Measurements from ENCODE around the gene S100A8.
"Not testable (repeated sequence)": the region's sequence is repeated elsewhere in the genome, so short reads cannot be mapped to it uniquely, and the experiment has no call there.

The S100A8 gene

GRCh38 chr1:153420306-153420705 lies 29.4 kb upstream of the S100A8 start:
- no peak for TF ChIP-seq FOXP2 (optimal IDR thresholded peaks at IDR 0.05; ENCODE audit: control extremely low read depth, extremely low read length, insufficient read depth)
- H3K4me3 ChIP-seq: no peak overlapping the region
- no peak for DNase-seq (ENCODE audit: low read depth, low spot score)
- no peaks in the 10 kb centered on the region for H3K36me3 ChIP-seq (ENCODE audit: insufficient read depth, low read length)
- H3K27ac ChIP-seq: no peak overlapping the region
- no peak overlapping the region for H3K9ac ChIP-seq (ENCODE audit: insufficient read length)
- no peaks in the 10 kb centered on the region for H3K9me3 ChIP-seq (ENCODE audit: low read depth, low read length)

DNA sequence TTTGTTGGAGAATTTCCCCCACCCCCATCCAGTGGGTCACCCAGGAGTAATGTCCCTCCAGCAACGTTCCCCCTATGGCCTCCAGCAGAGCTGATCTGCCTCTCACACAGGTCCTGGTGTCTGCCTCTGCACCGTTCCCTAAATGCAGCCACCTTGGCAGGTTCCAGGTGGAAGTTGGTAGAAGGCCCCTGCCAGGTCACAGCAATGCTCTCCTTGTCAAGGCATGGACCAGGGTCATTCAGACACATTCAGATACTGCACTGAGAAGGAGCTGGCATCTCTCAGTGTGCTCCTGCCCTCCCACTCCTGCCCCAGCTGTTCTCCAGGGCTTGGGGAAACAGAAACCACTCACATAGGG lies 28.5 kb upstream of the S100A8 start:
- not testable (repeated sequence) for DNase-seq (ENCODE audit: low read depth, low spot score); H3K27ac ChIP-seq; H3K9ac ChIP-seq (ENCODE audit: insufficient read length); H3K9me3 ChIP-seq (ENCODE audit: low read depth, low read length); H3K36me3 ChIP-seq (ENCODE audit: insufficient read depth, low read length); H3K4me3 ChIP-seq

DNA sequence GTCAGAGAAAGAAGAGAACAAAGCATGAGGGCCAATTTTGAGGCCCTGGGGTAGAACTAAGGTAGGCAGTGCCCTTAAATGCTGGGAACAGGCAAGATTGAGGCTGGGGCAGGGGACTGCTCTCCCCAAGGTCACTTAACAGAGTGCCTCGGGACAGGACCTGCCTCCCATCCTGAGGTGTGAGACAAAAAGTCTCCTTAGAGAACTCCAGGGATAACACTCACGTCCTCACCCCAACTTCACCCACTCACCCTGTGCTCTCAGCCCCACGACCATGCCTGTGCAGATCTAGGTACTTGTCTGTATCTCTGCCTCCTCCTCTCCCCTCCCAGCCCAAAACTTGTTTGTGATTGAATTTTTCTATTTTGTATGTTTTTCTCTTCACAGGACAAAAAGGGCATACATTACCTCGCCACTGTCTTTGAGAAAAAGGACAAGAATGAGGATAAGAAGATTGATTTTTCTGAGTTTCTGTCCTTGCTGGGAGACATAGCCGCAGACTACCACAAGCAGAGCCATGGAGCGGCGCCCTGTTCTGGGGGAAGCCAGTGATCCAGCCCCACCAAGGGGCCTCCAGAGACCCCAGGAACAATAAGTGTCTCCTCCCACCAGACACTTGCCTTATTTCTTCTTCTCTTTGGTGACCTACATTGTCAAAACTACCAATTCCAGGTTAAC lies 28.0 kb upstream of the S100A8 start:
- not testable (repeated sequence) for H3K27ac ChIP-seq; H3K9me3 ChIP-seq (ENCODE audit: low read depth, low read length); DNase-seq (ENCODE audit: low read depth, low spot score); H3K4me3 ChIP-seq; H3K36me3 ChIP-seq (ENCODE audit: insufficient read depth, low read length); H3K9ac ChIP-seq (ENCODE audit: insufficient read length)

- TF ChIP-seq POLR2AphosphoS5 (IDR thresholded peaks at IDR 0.05; ENCODE audit: borderline replicate concordance, low read depth, low read length) (no peak), EZH2 (IDR thresholded peaks at IDR 0.05) (no peak)
- Histone ChIP-seq H3K27ac (no peak overlapping the region), H3K36me3 (ENCODE audit: insufficient read depth, low read length) (no peaks in the 10 kb centered on the region), H3K9ac (ENCODE audit: insufficient read length) (no peak overlapping the region), H3K4me3 (no peak overlapping the region), H3K9me3 (ENCODE audit: low read depth, low read length) (no peaks in the 10 kb centered on the region)
- DNase-seq (ENCODE audit: low read depth, low spot score): no peak
Measured at GRCh38 chr1:153417136-153417888, 26.4 kb upstream of the S100A8 start.

- no peak for DNase-seq (ENCODE audit: low read depth, low spot score)
- TF ChIP-seq FOXP2 (optimal IDR thresholded peaks at IDR 0.05; ENCODE audit: control extremely low read depth, extremely low read length, insufficient read depth) (no peak), POLR2AphosphoS5 (IDR thresholded peaks at IDR 0.05; ENCODE audit: borderline replicate concordance, low read depth, low read length) (no peak), EZH2 (IDR thresholded peaks at IDR 0.05) (no peak)
- no peak within 1 kb of the TSS for H3K27ac ChIP-seq
Measured at GRCh38 chr1:153415850-153416570, 25.1 kb upstream of the S100A8 start, which contains the start of gene S100A7A. TSS of gene S100A7A (plus strand) at chr1:153416520. CDS start at chr1:153418083, 1,563 bp downstream.

GRCh38 chr1:153413961-153414360 lies 23.1 kb upstream of the S100A8 start:
- H3K9ac ChIP-seq (ENCODE audit: insufficient read length); H3K27ac ChIP-seq; H3K36me3 ChIP-seq (ENCODE audit: insufficient read depth, low read length); H3K9me3 ChIP-seq (ENCODE audit: low read depth, low read length); DNase-seq (ENCODE audit: low read depth, low spot score); H3K4me3 ChIP-seq: not testable (repeated sequence)

More at GRCh38 chr1:153415850-153416570, 25.1 kb upstream of the S100A8 start, which contains the start of gene S100A7A:
- H3K4me3 ChIP-seq: no peak within 1 kb of the TSS
- H3K36me3 ChIP-seq (ENCODE audit: insufficient read depth, low read length): no peaks in the 10 kb centered on the region
- no peaks in the 10 kb centered on the region for H3K9me3 ChIP-seq (ENCODE audit: low read depth, low read length)
- H3K9ac ChIP-seq (ENCODE audit: insufficient read length): no peak within 1 kb of the TSS

GRCh38 chr1:153407274-153407673 lies 16.4 kb upstream of the S100A8 start:
- not testable (repeated sequence) for H3K27ac ChIP-seq; H3K4me3 ChIP-seq; DNase-seq (ENCODE audit: low read depth, low spot score); H3K36me3 ChIP-seq (ENCODE audit: insufficient read depth, low read length); H3K9ac ChIP-seq (ENCODE audit: insufficient read length); H3K9me3 ChIP-seq (ENCODE audit: low read depth, low read length)

- not testable (repeated sequence) for DNase-seq (ENCODE audit: low read depth, low spot score); H3K27ac ChIP-seq; H3K9me3 ChIP-seq (ENCODE audit: low read depth, low read length); H3K36me3 ChIP-seq (ENCODE audit: insufficient read depth, low read length); H3K4me3 ChIP-seq; H3K9ac ChIP-seq (ENCODE audit: insufficient read length)
Measured at GRCh38 chr1:153405825-153406599, 15.1 kb upstream of the S100A8 start.

DNA sequence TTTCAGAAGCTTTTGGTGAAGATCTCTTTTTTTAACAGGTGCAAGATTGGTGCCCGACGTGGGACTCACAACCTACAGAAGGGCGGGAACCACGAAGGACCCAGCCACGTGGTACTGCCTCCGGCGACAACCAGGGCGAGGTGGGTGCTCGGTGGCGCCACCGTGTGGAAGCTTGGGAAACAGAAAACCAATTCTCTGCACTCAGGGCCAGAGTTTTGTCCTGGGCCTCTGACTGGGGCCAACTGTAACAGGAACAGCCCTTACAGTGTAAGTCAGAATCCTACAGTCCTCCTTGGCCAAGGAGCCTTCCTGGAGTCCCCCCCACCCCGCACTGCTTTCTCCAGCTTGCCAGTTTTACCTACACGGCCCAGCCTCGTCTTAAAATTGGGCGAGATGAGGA lies 13.9 kb upstream of the S100A8 start:
- DNase-seq (ENCODE audit: low read depth, low spot score): no peak
- Histone ChIP-seq H3K36me3 (ENCODE audit: insufficient read depth, low read length) (no peaks in the 10 kb centered on the region), H3K9me3 (ENCODE audit: low read depth, low read length) (no peaks in the 10 kb centered on the region), H3K27ac (no peak overlapping the region), H3K9ac (ENCODE audit: insufficient read length) (no peak overlapping the region), H3K4me3 (no peak overlapping the region)
- TF ChIP-seq EZH2 (IDR thresholded peaks at IDR 0.05) (no peak), FOXP2 (optimal IDR thresholded peaks at IDR 0.05; ENCODE audit: control extremely low read depth, extremely low read length, insufficient read depth) (no peak), POLR2AphosphoS5 (IDR thresholded peaks at IDR 0.05; ENCODE audit: borderline replicate concordance, low read depth, low read length) (no peak)
